Loucy (cell line): Measurements from ENCODE around the gene ZNF248.

Experiments
- H2AFZ ChIP-seq: fragments of 200-600 bp; sonication (generic); 2 replicates; pipeline ENCODE4 v1.6.0; 2016; ENCODE audit warnings: antibody characterized with exemption, mild to moderate bottlenecking, low read length, moderate library complexity
- H3F3A ChIP-seq: fragments of 200-600 bp; 2 replicates; pipeline ENCODE4 v1.6.0; 2016; ENCODE audit warnings: antibody characterized with exemption, low read depth, mild to moderate bottlenecking
- H3K27me3 ChIP-seq: fragments of 200-600 bp; sonication (generic); 2 replicates; pipeline ENCODE4 v1.6.1; 2014; ENCODE audit warnings: low read length, mild to moderate bottlenecking; ENCODE audit not compliant: insufficient read depth, poor library complexity, severe bottlenecking
- H3K36me3 ChIP-seq: fragments of 200-600 bp; sonication (generic); 2 replicates; pipeline ENCODE4 v1.6.1; 2016; ENCODE audit warnings: low read length; ENCODE audit not compliant: insufficient read depth
- H3K4me1 ChIP-seq: fragments of 200-600 bp; sonication (generic); 2 replicates; pipeline ENCODE4 v1.5.1; 2014; ENCODE audit warnings: low read length, mild to moderate bottlenecking; ENCODE audit not compliant: insufficient read depth, poor library complexity, severe bottlenecking
- H3K4me2 ChIP-seq: fragments of 200-600 bp; sonication (generic); 2 replicates; pipeline ENCODE4 v1.6.0; 2014; ENCODE audit warnings: antibody characterized with exemption, low read length, low read depth, mild to moderate bottlenecking; ENCODE audit not compliant: poor library complexity, severe bottlenecking
- H3K4me3 ChIP-seq: fragments of 200-600 bp; sonication (generic); 2 replicates; pipeline ENCODE4 v1.5.1; 2014; ENCODE audit warnings: low read length, mild to moderate bottlenecking, mixed read lengths; ENCODE audit not compliant: poor library complexity, severe bottlenecking
- H3K79me2 ChIP-seq: fragments of 200-600 bp; sonication (generic); 2 replicates; pipeline ENCODE4 v1.6.1; 2014; ENCODE audit warnings: low read length; ENCODE audit not compliant: insufficient read depth
- H3K9ac ChIP-seq: fragments of 200-600 bp; sonication (generic); 2 replicates; pipeline ENCODE4 v1.6.0; 2014; ENCODE audit warnings: mild to moderate bottlenecking, low read depth, low read length, moderate library complexity; ENCODE audit not compliant: poor library complexity, severe bottlenecking
- H3K9me2 ChIP-seq: fragments of 200-600 bp; sonication (generic); replicated peaks from 2 replicates; pipeline ENCODE4 v1.6.1; 2016; ENCODE audit warnings: low read depth, low read length, mixed read lengths
- H3K9me3 ChIP-seq: fragments of 200-600 bp; sonication (generic); 2 replicates; pipeline ENCODE4 v1.6.1; 2014; ENCODE audit warnings: mild to moderate bottlenecking, antibody characterized with exemption, low read length, low read depth; ENCODE audit not compliant: insufficient read depth
- H4K20me1 ChIP-seq: fragments of 200-600 bp; sonication (generic); 2 replicates; pipeline ENCODE4 v1.6.0; 2014; ENCODE audit warnings: antibody characterized with exemption, low read length, mild to moderate bottlenecking; ENCODE audit not compliant: insufficient read depth, poor library complexity, severe bottlenecking
- EZH2phosphoT487 ChIP-seq: fragments of 200-600 bp; IDR thresholded peaks from 2 replicates; pipeline ENCODE4 v1.6.1; 2018; ENCODE audit warnings: antibody characterized with exemption, mild to moderate bottlenecking, moderate library complexity, borderline replicate concordance
- TF ChIP-seq, protein P1 (sequence below): fragments of 200-600 bp; sonication (generic); conservative IDR thresholded peaks from 2 replicates; pipeline ENCODE4 v1.5.1; 2014; ENCODE audit warnings: mild to moderate bottlenecking, antibody characterized with exemption, low read length

Gene ZNF248

DNA sequence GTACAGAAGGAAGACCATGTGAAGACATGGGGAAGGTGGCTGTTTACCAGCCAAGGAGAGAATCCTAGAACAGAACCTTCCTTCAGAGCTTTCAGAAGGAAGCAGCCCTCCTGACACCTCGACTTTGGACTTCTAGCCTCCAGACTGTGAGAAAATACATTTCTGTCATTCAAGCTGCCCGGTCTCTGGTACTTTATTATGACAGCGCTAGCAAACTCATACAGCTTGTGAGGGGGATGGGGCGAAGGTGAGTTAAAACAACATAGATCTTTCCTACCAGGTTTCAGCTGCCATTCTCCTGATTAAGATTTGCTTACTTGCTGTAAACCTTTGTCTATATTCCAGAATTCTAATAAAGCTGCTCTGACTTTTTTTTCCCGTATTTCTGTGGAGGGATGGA is 14.9 kb upstream of the ZNF248 start:
- Histone ChIP-seq H3K9ac (no peak overlapping the region), H3K4me2 (no peak overlapping the region), H3K9me2 (no peaks in the 10 kb centered on the region), H3K4me3 (no peak overlapping the region), H3K36me3 (no peaks in the 10 kb centered on the region), H3K27me3 (no peaks in the 10 kb centered on the region), H2AFZ (peak overlapping the region; percentile 55; the same call in 1 of the 2 replicates), H3F3A (no peaks in the 10 kb centered on the region), H4K20me1 (no peaks in the 10 kb centered on the region), H3K79me2 (no peaks in the 10 kb centered on the region), H3K4me1 (no peaks in the 10 kb centered on the region), H3K9me3 (no peaks in the 10 kb centered on the region)
- no peak for TF ChIP-seq EZH2phosphoT487
- TF ChIP-seq, protein P1, sequence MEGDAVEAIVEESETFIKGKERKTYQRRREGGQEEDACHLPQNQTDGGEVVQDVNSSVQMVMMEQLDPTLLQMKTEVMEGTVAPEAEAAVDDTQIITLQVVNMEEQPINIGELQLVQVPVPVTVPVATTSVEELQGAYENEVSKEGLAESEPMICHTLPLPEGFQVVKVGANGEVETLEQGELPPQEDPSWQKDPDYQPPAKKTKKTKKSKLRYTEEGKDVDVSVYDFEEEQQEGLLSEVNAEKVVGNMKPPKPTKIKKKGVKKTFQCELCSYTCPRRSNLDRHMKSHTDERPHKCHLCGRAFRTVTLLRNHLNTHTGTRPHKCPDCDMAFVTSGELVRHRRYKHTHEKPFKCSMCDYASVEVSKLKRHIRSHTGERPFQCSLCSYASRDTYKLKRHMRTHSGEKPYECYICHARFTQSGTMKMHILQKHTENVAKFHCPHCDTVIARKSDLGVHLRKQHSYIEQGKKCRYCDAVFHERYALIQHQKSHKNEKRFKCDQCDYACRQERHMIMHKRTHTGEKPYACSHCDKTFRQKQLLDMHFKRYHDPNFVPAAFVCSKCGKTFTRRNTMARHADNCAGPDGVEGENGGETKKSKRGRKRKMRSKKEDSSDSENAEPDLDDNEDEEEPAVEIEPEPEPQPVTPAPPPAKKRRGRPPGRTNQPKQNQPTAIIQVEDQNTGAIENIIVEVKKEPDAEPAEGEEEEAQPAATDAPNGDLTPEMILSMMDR, result no peak

GRCh38 chr10:37871568-37872251 is 14.3 kb upstream of the ZNF248 start:
- Histone ChIP-seq H3K4me2 (no peak overlapping the region), H3K4me1 (no peaks in the 10 kb centered on the region), H3K27me3 (no peaks in the 10 kb centered on the region), H3K9ac (no peak overlapping the region), H3F3A (no peaks in the 10 kb centered on the region), H3K36me3 (no peaks in the 10 kb centered on the region), H3K79me2 (no peaks in the 10 kb centered on the region), H4K20me1 (no peaks in the 10 kb centered on the region), H3K4me3 (no peak overlapping the region), H3K9me2 (no peaks in the 10 kb centered on the region), H2AFZ (peak overlapping the region; percentile 55; the same call in 1 of the 2 replicates), H3K9me3 (no peaks in the 10 kb centered on the region)
- no peak for TF ChIP-seq EZH2phosphoT487
- TF ChIP-seq, protein P1, result no peak

DNA sequence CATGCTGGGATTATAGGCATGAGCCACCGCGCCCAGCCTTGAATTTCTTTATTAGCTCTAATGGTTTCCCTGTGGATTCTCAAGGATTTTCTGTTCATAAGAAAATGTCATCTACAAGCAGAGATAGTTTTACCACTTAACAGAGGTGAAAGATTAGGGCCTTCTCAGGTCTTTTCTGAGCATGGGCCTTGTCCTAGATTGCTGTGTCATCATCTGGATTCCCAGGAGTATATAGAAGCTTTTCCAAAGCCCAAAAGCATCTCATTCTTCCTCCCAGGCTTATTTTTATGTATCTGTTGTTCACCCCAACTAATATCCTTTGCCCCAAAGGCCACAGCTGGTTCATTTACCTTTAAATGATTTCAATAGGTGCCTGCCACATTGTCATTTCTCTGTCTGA is 13.7 kb upstream of the ZNF248 start:
- no peaks in the 10 kb centered on the region for H3K79me2 ChIP-seq
- H3F3A ChIP-seq, result no peaks in the 10 kb centered on the region
- H3K4me3 ChIP-seq, result no peak overlapping the region
- H4K20me1 ChIP-seq, result no peaks in the 10 kb centered on the region
- no peak for TF ChIP-seq EZH2phosphoT487
- no peaks in the 10 kb centered on the region for H3K9me2 ChIP-seq
- no peaks in the 10 kb centered on the region for H3K27me3 ChIP-seq
- no peaks in the 10 kb centered on the region for H3K4me1 ChIP-seq
- no peaks in the 10 kb centered on the region for H3K36me3 ChIP-seq
- no peaks in the 10 kb centered on the region for H3K9me3 ChIP-seq
- H3K9ac ChIP-seq, result no peak overlapping the region
- H2AFZ ChIP-seq, result no peak overlapping the region
- H3K4me2 ChIP-seq, result no peak overlapping the region

DNA sequence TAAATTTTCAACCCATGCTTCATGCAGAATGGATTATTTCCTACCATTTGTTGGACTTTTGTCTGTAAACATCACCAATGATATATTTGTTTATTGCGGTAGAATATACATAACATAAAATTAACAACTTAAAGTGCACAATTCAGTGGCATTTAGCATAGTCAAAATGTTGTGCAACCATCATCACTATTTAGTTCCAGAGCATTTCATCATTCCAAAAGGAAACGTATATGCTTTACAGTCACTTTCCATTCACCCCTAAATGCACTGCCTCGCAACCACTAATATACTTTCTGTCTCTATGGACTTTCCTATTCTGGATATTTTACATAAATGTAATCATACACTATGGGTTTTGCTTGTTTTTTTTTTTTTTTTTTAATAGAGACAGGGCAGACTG is 11.4 kb upstream of the ZNF248 start:
- H3K9me3 ChIP-seq, result no peaks in the 10 kb centered on the region
- no peaks in the 10 kb centered on the region for H3K79me2 ChIP-seq
- H2AFZ ChIP-seq, result no peak overlapping the region
- H3K9ac ChIP-seq, result no peak overlapping the region
- H3K4me2 ChIP-seq, result no peak overlapping the region
- no peak overlapping the region for H3K4me3 ChIP-seq
- no peaks in the 10 kb centered on the region for H3K36me3 ChIP-seq
- no peaks in the 10 kb centered on the region for H3F3A ChIP-seq
- no peaks in the 10 kb centered on the region for H4K20me1 ChIP-seq
- H3K9me2 ChIP-seq, result no peaks in the 10 kb centered on the region
- H3K4me1 ChIP-seq, result no peaks in the 10 kb centered on the region
- H3K27me3 ChIP-seq, result no peaks in the 10 kb centered on the region
- TF ChIP-seq, protein P1, result no peak
- TF ChIP-seq EZH2phosphoT487, result no peak
